RWPE2 (cell line): ENCODE data around the gene COL26A1.

Experiments used
- ATAC-seq: fragments of 200-7000 bp; cut with Tn5 transposase; 3 replicates; pipeline ENCODE4 v1.9.1; 2021; ENCODE audit warnings: low read depth
- DNase-seq: peaks from one replicate; pipeline ENCODE4 v3.0.0-alpha.2; 2020; ENCODE audit warnings: low spot score
- H3K27ac ChIP-seq: fragments of 450-650 bp; 2 replicates; pipeline ENCODE4 v1.5.1; 2017; ENCODE audit warnings: mild to moderate bottlenecking; ENCODE audit not compliant: poor library complexity, severe bottlenecking
- H3K27me3 ChIP-seq: fragments of 250-450 bp; sonication (Bioruptor Pico); 2 replicates; pipeline ENCODE4 v1.5.1; 2021; ENCODE audit warnings: mild to moderate bottlenecking, moderate library complexity; ENCODE audit not compliant: insufficient read depth, poor library complexity, severe bottlenecking
- H3K36me3 ChIP-seq: fragments of 250-450 bp; sonication (Bioruptor Pico); 2 replicates; pipeline ENCODE4 v1.5.1; 2020; ENCODE audit warnings: low read depth, mild to moderate bottlenecking, moderate library complexity
- H3K4me1 ChIP-seq: fragments of 250-450 bp; sonication (Bioruptor Pico); 2 replicates; pipeline ENCODE4 v1.5.1; 2021; ENCODE audit warnings: mild to moderate bottlenecking, moderate library complexity; ENCODE audit not compliant: insufficient read depth, poor library complexity, severe bottlenecking
- H3K4me3 ChIP-seq: fragments of 250-450 bp; sonication (Bioruptor Pico); 2 replicates; pipeline ENCODE4 v1.5.1; 2021; ENCODE audit warnings: mild to moderate bottlenecking, moderate library complexity; ENCODE audit not compliant: severe bottlenecking
- H3K9me3 ChIP-seq: fragments of 250-450 bp; sonication (Bioruptor Pico); 2 replicates; pipeline ENCODE4 v1.5.1; 2021; ENCODE audit warnings: mild to moderate bottlenecking, moderate library complexity; ENCODE audit not compliant: severe bottlenecking
- CTCF ChIP-seq: fragments of 450-650 bp; IDR thresholded peaks from one replicate; pipeline ENCODE4 v1.5.1; 2017; ENCODE audit warnings: mild to moderate bottlenecking, moderate library complexity; ENCODE audit not compliant: poor library complexity, severe bottlenecking

Gene COL26A1

GRCh38 chr7:101538596-101539459 is 176.2 kb downstream of the COL26A1 start:
- no peaks in the 10 kb centered on the region for H3K27me3 ChIP-seq
- peak; percentile 82 for TF ChIP-seq CTCF
- no peak overlapping the region for H3K27ac ChIP-seq
- no peaks in the 10 kb centered on the region for H3K4me1 ChIP-seq
- peak; percentile 57; the same call in 1 of the 3 replicates for ATAC-seq
- DNase-seq, result no peak
- H3K36me3 ChIP-seq, result no peaks in the 10 kb centered on the region
- no peaks in the 10 kb centered on the region for H3K9me3 ChIP-seq
- H3K4me3 ChIP-seq, result no peak overlapping the region

GRCh38 chr7:101539784-101540183 is 177.1 kb downstream of the COL26A1 start:
- ATAC-seq, result no peak
- Histone ChIP-seq H3K36me3 (no peaks in the 10 kb centered on the region), H3K27ac (no peak overlapping the region), H3K9me3 (no peaks in the 10 kb centered on the region), H3K27me3 (no peaks in the 10 kb centered on the region), H3K4me3 (no peak overlapping the region), H3K4me1 (no peaks in the 10 kb centered on the region)
- no peak for TF ChIP-seq CTCF
- no peak for DNase-seq

GRCh38 chr7:101542527-101543241 is 180.0 kb downstream of the COL26A1 start:
- peak; percentile 46; the same call in 1 of the 3 replicates for ATAC-seq
- no peaks in the 10 kb centered on the region for H3K9me3 ChIP-seq
- TF ChIP-seq CTCF, result peak; percentile 90
- no peaks in the 10 kb centered on the region for H3K27me3 ChIP-seq
- DNase-seq, result no peak
- no peaks in the 10 kb centered on the region for H3K4me1 ChIP-seq
- H3K36me3 ChIP-seq, result no peaks in the 10 kb centered on the region
- H3K27ac ChIP-seq, result no peak overlapping the region
- no peak overlapping the region for H3K4me3 ChIP-seq

- ATAC-seq, result no peak
- no peak overlapping the region for H3K4me3 ChIP-seq
- no peaks in the 10 kb centered on the region for H3K9me3 ChIP-seq
- DNase-seq, result no peak
- H3K27ac ChIP-seq, result no peak overlapping the region
- H3K27me3 ChIP-seq, result no peaks in the 10 kb centered on the region
- TF ChIP-seq CTCF, result no peak
- no peaks in the 10 kb centered on the region for H3K4me1 ChIP-seq
- no peaks in the 10 kb centered on the region for H3K36me3 ChIP-seq
Observed at GRCh38 chr7:101543242-101543766, 180.6 kb downstream of the COL26A1 start.
